ENCODE results near the gene HNRNPA2B1.
"Not testable (repeated sequence)": the region's sequence is repeated elsewhere in the genome, so short reads cannot be mapped to it uniquely, and the experiment has no call there.

Gene HNRNPA2B1

GRCh38 chr7:26160896-26161295, 39.6 kb downstream of the HNRNPA2B1 start:
- no peak for DNase-seq

- no peak for DNase-seq
Measured at GRCh38 chr7:26159243-26159642, 41.3 kb downstream of the HNRNPA2B1 start.

GRCh38 chr7:26157520-26158105, 42.9 kb downstream of the HNRNPA2B1 start:
- no peak for DNase-seq

- no peak for DNase-seq
Measured at GRCh38 chr7:26156451-26157420, 43.8 kb downstream of the HNRNPA2B1 start.

- DNase-seq, result no peak
Measured at GRCh38 chr7:26155531-26156375, 44.8 kb downstream of the HNRNPA2B1 start.

- DNase-seq, result no peak
Measured at GRCh38 chr7:26153823-26154783, 46.4 kb downstream of the HNRNPA2B1 start.

GRCh38 chr7:26153241-26153822, 47.2 kb downstream of the HNRNPA2B1 start:
- DNase-seq, result no peak

GRCh38 chr7:26152782-26153240, 47.7 kb downstream of the HNRNPA2B1 start:
- DNase-seq, result not testable (repeated sequence)

- peak; percentile 10 for DNase-seq
Measured at GRCh38 chr7:26151953-26152781, 48.4 kb downstream of the HNRNPA2B1 start, which contains the start of gene NFE2L3. Gene NFE2L3 (plus strand): TSS chr7:26152198. CDS start chr7:26152499, 301 bp downstream.

GRCh38 chr7:26151650-26151952, 48.9 kb downstream of the HNRNPA2B1 start:
- DNase-seq, result no peak

- DNase-seq, result no peak
Measured at GRCh38 chr7:26151096-26151495, 49.5 kb downstream of the HNRNPA2B1 start.

- no peak for DNase-seq
Measured at GRCh38 chr7:26149391-26149977, 51.1 kb downstream of the HNRNPA2B1 start.

- DNase-seq, result not testable (repeated sequence)
Measured at GRCh38 chr7:26148307-26148700, 52.2 kb downstream of the HNRNPA2B1 start.

- DNase-seq, result not testable (repeated sequence)
Measured at GRCh38 chr7:26147646-26148306, 52.8 kb downstream of the HNRNPA2B1 start.

- DNase-seq, result no peak
Measured at GRCh38 chr7:26147030-26147429, 53.5 kb downstream of the HNRNPA2B1 start.

- no peak for DNase-seq
Measured at GRCh38 chr7:26145238-26145637, 55.3 kb downstream of the HNRNPA2B1 start.

GRCh38 chr7:26144184-26145080, 56.1 kb downstream of the HNRNPA2B1 start:
- no peak for DNase-seq

- DNase-seq, result no peak
Measured at GRCh38 chr7:26143298-26144048, 57.1 kb downstream of the HNRNPA2B1 start.
